GM18909 (cell line): ENCODE data around the gene C1orf74.

Experiments used
- ATAC-seq: cut with Tn5 transposase; IDR thresholded peaks from one replicate; pipeline ENCODE4 v1.9.1; 2021; ENCODE audit warnings: mild to moderate bottlenecking; ENCODE audit not compliant: unreplicated experiment, poor library complexity

C1orf74 gene

GRCh38 chr1:209774592-209774991 is 9.8 kb downstream of the C1orf74 start:
- no peak for ATAC-seq

- ATAC-seq, result no peak
These were observed 12.2 kb downstream of the C1orf74 start for GRCh38 chr1:209772126-209772525.

- ATAC-seq, result no peak
These were observed 13.5 kb downstream of the C1orf74 start for GRCh38 chr1:209770636-209771415.

GRCh38 chr1:209769971-209770370 is 14.4 kb downstream of the C1orf74 start:
- no peak for ATAC-seq

- peak; percentile 79 for ATAC-seq
These were observed 15.0 kb downstream of the C1orf74 start for GRCh38 chr1:209769171-209769904.

GRCh38 chr1:209768354-209768774 is 16.0 kb downstream of the C1orf74 start:
- ATAC-seq, result peak; percentile 90

- ATAC-seq, result no peak
These were observed 16.7 kb downstream of the C1orf74 start for GRCh38 chr1:209767706-209768105.

- no peak for ATAC-seq
These were observed 17.3 kb downstream of the C1orf74 start for GRCh38 chr1:209767096-209767495.

GRCh38 chr1:209766051-209766450 is 18.3 kb downstream of the C1orf74 start:
- no peak for ATAC-seq

GRCh38 chr1:209761011-209761635 is 23.2 kb downstream of the C1orf74 start:
- ATAC-seq, result no peak

- ATAC-seq, result no peak
These were observed 24.5 kb downstream of the C1orf74 start for GRCh38 chr1:209759829-209760359.

GRCh38 chr1:209758400-209758799 is 26.0 kb downstream of the C1orf74 start:
- ATAC-seq, result no peak

- ATAC-seq, result peak; percentile 41
These were observed 27.5 kb downstream of the C1orf74 start for GRCh38 chr1:209756615-209757445.

GRCh38 chr1:209755926-209756614 is 28.3 kb downstream of the C1orf74 start, which contains the start of gene TRAF3IP3:
TSS of gene TRAF3IP3 (plus strand) at chr1:209756053. CDS start at chr1:209760040, 3,987 bp downstream.
- peak; percentile 79 for ATAC-seq

- no peak for ATAC-seq
These were observed 29.1 kb downstream of the C1orf74 start for GRCh38 chr1:209755256-209755655.

- ATAC-seq, result no peak
These were observed 31.5 kb downstream of the C1orf74 start for GRCh38 chr1:209752890-209753289.

GRCh38 chr1:209751627-209752231 is 32.6 kb downstream of the C1orf74 start:
- ATAC-seq, result peak; percentile 48

GRCh38 chr1:209749670-209750323 is 34.6 kb downstream of the C1orf74 start:
- no peak for ATAC-seq
